Measurements from ENCODE around the gene CASZ1.

Gene CASZ1

DNA sequence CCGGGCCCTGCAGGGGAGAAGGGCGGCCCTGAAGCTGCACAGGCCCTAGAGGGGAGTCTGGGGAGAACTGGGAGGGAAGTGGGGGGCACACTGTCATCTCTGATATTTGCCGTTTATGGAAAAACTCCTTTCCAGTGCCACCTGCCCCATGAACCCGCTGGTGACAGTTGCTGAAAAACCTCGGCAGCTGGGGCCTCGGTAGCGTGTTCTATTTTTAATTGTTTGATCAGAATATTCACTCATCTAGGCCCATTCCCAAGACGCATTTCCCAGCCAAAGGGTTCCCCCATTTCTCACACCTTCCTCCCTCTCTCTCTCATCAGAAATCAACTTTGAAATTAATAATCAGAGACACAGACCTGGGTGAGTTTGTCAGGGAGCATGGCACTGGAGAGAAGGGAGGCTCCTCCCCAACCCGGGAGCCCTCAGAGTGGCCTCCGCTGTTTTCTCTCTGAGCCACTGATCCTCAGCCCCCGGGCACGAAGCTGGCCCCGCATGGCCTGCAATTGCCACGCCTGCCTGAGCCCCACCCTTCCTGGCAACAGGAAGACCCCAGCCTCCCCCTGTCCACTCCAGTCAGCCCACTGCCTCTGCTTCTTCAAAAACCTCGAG is 111.1 kb downstream of the CASZ1 start:
- no peak for DNase-seq (ENCODE audit: low read depth)

DNA sequence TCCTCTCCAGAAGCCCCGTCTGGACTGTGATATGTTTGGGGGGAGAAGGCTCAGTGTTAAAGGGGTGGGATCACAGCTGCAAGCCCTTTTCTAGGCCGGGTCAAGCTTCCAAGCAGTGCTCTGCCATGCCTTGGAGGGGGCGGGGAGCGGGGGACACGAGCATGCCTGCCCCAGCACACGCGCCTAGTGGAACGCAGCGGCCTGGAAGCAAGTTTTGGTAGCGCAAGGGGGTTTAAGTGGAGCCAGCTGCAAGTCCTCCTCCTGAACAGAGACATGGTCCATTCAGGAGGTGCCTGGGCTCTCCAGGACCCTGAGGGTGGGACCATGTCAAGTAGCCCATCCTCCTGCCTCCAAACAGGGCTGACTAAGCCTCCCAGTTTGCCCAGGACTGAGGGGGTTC is 112.2 kb downstream of the CASZ1 start:
- DNase-seq (ENCODE audit: low read depth): no peak

DNA sequence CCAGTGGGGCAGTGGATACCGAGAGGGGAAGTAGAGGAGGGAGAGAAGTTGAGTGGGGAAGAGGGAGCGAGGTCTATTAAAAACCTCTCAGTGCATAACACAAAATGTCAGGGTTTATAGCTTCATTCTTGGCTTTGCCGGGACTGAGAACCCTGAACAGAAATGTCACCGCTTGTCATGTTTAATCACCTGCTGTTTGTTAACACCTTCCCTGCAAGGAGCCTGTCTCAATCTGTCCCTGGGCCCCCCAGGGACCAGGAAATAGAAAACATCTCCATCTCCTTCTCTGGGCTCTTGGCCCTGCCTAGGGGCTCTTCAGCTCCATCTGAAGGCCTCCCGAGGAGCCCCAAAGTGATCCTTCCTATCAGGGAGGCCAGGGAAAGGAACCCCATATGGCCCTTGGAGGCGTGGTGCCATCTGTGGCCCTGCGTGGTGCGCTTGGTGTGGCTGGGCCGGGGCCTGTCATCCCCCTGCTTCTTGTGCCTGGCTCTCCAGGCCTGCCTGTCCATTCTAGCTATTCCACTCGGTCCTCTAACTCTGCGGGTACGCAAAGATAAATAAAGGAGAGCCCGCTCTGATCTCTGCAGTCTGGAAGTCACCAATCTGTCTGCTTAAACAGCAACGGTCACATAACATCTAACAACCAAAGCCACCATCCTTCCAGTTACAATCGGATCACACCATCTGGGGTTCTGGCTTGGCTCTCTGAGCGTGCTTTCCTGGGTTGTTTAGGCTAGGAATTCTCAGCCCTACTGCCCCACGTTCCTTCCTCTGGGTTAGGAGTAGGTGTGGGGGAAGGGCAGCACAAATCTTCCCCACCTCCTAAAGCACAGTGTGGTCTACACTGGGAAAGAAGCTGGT is 113.8 kb downstream of the CASZ1 start:
- no peak for DNase-seq (ENCODE audit: low read depth)

DNA sequence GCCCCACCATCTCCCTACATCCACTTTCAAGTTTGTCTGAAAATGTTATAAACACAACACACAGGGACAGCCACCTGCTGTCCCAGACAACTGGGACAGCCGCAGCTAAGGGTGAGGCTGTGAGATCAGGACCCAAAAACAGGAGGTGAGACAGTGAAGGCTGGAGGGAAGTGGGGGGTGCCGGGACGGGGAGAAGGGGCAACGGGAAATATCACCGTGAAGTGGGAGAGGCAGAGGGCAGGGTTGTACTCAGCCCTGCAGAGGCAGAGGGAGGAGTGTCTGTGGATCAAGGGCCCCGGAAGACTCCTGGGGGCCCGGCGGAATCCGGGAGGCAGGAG is 114.4 kb downstream of the CASZ1 start:
- DNase-seq (ENCODE audit: low read depth): no peak

DNA sequence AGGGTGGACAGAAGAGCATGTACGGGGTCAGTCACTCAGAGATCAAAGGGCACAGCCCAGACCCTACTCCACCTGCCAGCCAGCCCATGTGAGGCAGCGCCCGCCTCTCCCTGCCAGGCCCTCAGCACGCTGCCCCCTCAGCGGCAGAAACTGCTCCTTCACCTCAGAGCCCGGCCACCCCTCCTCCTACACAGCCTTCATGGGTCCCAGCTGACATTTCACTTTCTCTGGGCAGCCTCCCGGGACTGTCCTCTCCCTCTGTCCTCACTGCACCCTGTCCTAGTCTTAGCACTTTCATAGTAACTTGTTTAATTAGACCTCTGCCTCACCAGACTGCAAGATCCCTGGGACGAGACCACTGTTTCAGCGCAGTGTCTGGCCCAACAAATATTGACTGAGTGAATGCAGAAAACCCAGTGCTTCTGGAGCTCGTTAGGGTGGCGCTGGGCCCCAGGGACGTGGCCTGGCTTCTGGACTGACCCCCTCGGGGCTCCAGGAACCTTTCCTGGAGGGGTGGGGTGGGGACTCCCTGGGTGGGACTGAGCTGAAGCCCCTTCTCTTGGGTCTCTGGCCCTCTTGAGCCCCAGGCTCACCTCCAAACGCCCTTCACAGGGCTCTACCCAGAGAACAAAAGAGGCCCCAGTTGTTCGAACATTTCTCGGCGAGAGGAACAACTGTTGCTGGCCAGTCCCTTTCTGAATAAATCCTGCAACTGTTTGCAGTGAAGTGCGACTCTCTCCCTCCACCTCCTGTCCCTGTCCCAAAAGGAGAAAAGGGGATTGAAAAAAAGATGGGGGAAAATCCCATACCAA is 114.9 kb downstream of the CASZ1 start:
- DNase-seq (ENCODE audit: low read depth): no peak

DNA sequence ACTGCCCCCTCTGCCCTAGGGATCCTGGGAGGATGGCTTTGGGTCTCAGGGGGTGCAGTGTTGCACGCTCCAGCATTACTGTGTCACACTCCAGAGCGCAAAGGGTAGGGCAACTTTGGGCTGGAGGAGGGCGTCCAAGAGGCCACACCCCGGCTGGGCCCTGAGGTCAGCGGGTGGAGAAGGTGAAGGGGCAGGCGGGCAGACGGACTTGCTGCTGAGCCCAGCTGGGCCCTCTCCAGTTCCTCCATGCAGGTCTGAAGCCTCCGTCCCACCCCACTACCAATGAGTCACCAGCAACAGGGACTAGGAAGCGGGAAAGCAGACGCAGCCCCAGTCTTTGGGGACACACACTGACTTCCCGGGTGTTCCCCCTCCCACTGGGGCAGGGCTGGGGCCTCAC is 116.0 kb downstream of the CASZ1 start:
- no peak for DNase-seq (ENCODE audit: low read depth)

DNA sequence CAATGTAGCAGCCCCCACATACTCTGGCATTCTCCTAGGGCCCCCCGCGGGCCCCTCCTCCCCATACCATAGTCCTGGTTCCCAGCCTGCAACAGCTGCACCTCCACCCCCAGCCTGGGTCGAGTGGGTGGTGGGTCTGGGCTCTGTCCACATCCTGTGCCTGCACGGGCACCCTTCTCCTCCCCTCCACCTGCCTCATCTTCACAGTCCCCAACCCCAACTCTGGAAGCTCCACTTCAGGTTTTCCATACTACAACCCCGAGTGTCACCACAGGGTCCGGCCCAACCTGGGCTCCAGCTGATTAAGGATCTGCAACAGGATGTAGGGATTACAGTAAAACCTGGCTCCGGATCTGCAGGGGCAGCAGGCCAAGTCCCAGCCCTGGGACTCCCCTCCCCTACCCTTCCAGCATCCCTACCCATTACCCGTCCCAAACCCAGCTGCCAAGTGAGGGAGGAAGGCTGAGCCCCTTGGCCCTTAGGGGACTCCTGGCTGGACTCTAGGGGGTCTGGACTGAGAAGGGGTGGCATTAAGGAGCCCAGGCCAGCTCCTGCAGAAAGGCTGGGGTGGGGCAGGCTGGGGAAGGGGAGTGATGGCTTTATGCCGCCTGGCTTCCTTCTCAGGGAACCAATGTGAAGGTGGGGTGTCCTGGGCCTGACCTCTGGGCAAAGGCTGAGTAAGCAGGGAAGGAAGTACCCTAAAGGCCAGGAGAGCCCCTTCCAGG is 116.8 kb downstream of the CASZ1 start:
- no peak for DNase-seq (ENCODE audit: low read depth)

DNA sequence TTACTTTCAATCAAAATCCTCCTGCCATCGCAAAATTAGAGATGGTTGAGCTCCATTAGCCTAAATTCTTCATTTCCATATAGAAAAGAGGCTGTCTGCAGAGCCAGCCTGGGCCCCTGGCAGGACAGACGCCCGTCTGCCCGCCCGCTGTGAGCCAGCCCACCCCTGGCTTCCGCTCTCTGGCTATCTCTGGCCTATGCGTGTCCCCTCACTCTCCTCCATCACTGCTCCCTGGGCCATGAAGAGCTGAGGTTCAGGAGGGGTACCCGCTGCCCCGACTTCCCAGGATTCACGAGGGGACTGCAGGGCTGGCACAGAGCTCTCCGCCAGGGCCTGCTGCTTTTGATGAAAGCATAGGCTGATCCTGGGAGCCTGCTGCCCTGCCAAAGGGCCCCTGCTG is 117.6 kb downstream of the CASZ1 start:
- DNase-seq (ENCODE audit: low read depth): no peak

DNA sequence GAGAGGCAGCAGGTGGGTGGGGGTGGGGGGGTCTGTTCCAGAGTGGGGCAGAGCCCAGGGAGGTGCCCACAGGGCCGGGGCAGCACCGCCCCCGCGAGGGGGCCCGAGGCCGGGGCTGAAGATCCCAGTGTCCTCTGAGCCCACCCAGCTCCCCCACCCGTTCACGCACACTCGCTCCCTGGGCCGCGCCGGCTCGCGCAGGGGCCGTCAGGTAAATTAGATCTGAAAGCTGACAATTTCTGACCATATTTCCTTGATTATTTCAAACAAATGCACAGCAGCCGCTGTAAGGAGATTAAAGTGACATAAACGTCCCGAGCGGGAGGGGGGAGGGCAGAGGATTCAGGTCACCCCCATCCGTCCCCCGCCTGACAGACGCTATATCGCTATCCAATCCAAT is 118.0 kb downstream of the CASZ1 start:
- no peak for DNase-seq (ENCODE audit: low read depth)

DNA sequence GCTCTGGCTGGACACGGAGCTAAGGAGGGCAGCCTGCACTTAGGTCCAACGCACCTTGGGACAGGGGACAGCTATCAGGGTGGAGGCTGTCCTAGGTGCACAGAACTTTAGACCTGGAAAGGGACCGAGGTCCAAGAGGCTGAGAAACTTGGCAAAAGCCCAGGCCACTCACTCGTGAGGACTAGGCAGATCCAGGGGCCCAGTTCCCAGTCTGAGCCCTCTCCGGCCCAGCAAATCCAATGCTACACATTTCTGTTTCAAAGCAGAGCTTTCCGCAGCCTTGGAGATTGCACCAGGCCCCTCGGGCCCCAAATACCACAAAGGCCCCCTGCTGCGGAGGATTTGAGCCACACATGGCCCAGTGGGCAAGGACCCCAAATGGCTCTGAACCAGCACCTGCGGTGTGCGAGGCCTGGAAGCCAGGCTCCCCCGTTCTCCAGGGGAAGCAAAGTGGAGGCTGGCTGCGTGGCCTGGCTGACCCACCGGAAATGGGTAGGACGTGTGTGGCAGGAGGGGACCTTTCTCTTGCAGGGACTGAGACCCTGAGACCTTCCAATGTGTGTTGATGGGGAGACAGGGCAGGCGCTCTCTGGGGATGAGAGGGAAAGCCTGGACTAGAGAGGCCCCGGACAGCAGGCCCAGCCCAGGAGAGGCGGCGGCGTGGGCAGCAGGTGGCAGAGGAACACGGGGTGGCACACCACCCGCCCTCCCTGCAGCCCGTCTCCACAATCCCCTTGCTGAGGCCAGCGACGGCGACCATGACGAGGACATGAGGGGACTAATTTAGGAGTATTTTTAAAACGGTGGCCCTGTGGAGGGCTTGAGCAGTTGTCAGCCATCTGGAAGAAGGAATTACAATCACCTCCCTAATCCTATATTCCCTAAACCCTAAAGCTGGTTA is 118.7 kb downstream of the CASZ1 start:
- no peak for DNase-seq (ENCODE audit: low read depth)

DNA sequence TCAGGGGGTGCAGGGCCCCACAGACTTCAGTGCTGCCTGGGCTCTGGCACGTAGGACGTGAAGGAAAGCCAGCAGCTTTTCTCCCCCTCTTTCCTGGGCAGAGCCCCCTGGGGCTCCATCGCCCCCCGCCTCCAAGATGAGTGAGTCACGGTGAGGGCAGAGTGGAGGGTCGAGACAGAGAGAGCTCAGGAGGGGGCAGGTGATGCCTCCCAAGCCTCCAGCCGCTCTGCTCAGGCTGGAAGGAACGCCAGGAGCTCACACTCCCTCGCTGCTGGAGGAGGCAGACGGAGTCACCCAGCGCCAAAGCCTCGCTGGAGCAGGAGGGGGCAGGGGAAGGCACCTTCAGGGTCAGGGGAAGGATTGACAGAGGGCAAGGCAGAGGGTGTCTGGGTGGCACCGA is 119.5 kb downstream of the CASZ1 start:
- DNase-seq (ENCODE audit: low read depth): no peak

DNA sequence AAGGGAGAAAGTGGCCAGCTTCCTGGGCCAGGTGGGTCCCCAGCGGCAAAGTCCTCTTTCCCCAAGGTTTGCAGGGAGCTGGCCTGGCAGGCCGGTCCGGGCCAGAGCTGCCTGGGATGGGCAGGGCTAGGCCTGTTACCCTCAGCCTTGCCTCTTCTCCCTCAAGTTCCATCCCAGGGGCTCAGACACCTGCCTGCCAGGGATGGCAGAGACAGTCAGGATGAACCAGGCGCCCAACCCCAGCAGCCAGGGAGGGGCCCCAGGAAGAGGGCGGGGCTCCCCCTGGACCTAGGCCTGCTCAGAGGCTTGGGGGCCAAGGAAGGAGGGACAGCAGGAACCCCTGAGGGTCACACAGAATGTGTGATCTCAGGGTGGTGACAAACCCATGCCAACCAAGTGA is 120.6 kb downstream of the CASZ1 start:
- DNase-seq (ENCODE audit: low read depth): no peak

DNA sequence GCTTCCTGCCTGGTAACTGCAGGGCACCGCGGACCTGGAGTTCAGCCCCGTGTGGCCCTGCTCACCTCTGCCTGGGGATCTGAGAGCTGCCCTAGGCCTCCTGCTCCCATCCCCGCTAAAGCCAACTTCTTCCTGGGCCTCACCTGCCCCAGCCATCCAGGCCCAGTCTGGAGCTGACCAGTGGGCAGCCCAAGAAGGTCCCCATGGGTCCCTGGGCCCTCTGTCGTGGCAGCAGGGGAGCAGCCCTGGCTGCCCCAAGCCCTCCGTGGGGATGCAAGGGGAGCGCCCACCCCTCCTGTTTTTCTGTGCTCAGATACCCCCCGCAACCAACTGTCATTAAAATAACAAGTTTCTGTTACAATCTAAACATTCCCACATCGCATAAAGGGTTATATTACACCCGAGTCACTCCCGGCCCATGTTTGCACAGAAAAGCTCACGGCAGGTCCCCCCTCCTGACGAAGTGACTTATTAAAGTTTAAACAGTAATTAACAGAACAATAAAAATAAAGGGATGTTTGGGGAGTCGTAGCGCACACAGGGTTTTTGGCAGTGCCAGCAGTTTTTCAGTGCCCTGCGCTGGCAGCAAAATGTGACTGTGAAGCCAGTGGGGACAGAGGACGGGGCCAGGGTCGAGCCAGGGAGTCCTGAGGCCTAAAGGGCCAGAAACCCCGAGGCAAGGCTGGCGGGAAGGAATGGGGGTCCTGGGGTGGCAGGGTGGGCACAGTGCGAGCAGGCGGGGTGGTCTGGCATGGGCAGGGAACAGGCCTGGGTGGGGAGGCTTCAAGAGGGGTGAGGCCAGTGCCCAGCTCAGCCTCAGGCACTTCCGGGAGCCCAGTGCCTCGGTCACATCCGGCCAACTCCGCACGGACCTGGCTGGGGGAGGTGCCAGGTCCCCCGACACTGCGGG is 121.5 kb downstream of the CASZ1 start:
- no peak for DNase-seq (ENCODE audit: low read depth)

DNA sequence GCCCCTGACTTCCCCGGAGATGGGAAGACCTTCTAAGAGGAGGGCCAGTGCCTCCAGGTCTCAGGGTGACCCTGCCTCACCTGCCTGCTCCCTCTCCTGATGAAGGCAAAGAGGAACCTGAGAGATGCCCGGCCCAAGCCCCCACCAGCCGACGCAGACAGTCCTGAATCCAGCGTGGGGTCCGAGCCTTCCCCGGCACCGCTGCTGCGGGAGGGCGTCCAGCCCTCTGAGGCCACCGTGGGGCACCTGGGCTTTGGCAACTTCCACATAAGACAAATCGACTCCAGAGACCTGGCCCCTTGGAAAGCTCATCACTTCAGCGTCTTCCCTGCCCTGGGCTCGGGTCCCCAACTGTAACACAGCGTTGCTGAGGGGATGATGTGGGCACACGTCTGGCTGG is 122.2 kb downstream of the CASZ1 start:
- DNase-seq (ENCODE audit: low read depth): no peak

DNA sequence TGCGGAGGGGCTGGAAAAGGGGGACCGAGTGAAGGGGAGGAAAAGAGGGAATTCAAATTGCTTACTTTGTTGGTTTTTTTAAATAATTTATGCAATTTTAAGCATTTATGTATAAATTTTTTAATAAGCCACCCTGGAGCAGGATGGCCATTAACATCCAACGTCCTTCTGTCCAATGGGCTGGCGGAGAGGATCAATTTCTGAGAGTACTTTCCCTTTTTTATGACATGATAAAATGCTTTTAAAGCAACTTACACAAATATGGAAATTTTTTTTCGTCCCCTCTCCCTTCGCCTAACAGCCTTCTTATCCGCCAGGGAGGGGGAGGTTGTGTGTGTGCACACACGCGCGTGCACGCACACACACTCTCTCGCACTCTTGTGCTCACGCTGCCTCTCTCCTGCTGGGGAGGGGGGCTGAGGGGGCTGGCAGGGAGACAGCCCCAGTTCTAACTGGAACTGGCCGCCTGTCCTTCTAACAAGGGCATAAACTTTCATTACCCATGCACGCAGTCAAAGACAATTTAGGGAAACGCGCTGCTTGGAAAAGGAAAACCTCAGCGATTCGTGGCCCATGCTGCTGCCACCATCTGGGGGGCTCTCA is 123.2 kb downstream of the CASZ1 start:
- DNase-seq (ENCODE audit: low read depth): no peak

DNA sequence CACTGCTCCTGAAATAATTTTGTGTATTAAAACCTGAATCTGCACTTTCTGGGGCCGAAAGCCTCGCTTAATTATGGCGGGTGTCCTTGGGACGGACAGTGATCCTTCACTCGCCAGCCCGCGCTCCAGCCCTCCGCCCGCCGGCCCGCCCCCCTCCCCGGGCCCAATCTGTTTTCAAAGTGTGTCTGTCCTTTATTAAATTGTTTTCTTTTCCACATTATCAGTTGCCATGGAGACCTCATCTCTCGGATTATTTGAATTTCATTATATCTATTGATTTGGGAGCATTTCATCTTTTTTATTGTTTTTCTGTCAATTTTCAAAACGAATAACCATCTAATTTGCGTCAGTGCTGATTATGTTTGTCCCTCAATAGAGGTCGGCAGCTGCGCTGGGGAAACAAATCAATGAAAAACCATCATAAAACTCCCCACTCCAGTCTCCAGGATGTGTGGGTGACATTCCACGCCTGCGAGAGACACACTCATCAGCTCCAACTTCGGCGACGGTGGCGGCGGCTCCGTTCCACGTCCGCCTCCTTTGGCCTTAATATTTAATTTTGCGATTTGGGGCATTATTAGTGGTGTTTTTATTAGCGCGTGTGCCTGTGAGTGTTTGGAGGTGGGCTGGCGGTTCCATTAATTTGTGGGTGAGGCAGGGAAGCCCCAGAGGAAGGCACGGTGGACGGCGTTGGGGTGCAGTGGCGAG is 123.9 kb downstream of the CASZ1 start:
- DNase-seq (ENCODE audit: low read depth): no peak

DNA sequence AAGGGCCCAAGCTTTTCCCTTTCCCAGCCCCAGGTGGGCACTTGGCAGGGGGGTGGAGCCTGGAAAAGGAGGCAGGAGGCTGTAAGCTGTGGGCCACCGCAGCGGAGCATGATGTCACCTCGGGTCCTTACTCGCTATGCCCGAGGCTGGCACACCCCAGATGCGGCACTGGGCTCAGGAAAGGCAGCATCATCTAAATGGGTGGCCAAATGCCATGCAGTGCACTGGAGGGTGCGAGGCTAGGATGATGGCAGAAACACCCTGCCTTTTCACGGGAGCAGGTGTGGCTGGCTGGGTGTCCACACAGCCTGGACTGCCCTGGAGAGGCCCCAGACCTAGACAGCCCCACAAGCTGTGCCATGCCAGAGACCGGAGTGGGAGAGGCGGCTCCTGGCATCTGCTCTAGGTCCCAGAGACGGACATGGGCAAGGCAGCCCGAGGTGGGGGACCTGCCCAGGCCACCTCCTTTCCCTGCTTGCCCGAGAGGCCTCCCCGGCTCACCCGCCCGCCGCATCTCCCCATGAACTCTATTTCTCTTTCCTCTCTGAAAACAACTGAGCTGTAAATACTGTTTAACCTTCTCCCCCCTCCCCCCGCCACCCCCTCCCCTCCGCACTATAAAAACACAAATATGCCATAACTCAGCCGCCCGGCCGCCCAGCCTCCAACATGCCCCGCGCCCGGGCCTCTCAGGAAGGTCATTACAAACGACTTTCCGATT is 124.7 kb downstream of the CASZ1 start:
- DNase-seq (ENCODE audit: low read depth): no peak

DNA sequence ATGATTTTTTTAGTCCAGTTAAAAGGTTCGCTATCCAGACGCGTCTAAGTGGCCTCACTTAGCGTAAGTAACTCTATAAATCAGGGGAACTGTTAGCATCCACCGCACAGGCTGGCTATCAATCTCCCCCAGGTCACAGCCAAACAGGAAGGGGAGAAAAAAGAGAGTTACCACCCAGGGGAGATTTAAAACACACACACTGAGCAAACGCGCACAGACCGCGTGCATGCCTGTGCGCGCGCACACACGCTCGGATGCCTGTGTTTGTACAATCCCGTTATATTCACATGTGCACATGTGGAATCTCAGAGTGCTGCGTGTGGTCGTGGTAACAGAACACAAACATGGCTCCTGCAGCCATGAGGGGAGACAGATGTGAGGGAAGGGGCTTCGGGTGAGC is 125.4 kb downstream of the CASZ1 start:
- DNase-seq (ENCODE audit: low read depth): no peak

DNA sequence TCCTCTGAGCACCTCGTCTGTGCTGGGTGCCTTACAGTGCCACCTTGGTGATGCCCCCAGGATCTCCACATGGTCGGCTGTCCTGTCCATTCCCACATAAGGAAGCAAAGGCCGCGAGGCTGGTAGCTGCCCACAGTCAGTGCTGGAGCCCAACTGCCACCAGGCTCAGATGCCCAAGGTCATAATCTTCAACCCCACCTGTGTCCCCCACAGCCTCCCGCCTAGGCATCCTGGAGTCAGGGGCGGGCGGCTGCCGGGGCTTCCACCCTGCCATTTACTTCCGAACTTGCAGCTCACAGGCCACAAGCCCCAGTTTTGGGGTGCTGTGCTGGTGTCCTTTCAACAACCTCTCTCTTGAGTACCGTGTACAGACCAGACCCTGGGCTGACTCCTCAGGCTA is 126.3 kb downstream of the CASZ1 start:
- DNase-seq (ENCODE audit: low read depth): no peak

All from stimulated activated CD4-positive, alpha-beta T cell treated with anti-CD3 and anti-CD28 coated beads, Interleukin-2, amount 100 ng/mL, for 4 hours (primary cell).